GM20000 (cell line): ENCODE measurements around the gene CMTM3.
A peak's percentile ranks its signal among the peaks of the same experiment; 100 is the strongest.
"Not testable (repeated sequence)": the region's sequence is repeated elsewhere in the genome, so short reads cannot be mapped to it uniquely, and the experiment has no call there.

Experiments used
- DNase-seq: peaks from one replicate; pipeline ENCODE4 v3.0.0; 2012; ENCODE audit warnings: low spot score
- CTCF ChIP-seq: IDR thresholded peaks from 2 replicates; pipeline ENCODE4 v1.5.1; 2012; ENCODE audit warnings: mild to moderate bottlenecking, control low read depth; ENCODE audit errors: extremely low read depth, missing control alignments

Gene CMTM3

GRCh38 chr16:66656547-66656946 lies 52.0 kb downstream of the CMTM3 start:
- no peak for TF ChIP-seq CTCF
- no peak for DNase-seq

GRCh38 chr16:66658143-66658859 lies 53.8 kb downstream of the CMTM3 start:
- no peak for TF ChIP-seq CTCF
- DNase-seq, result no peak

GRCh38 chr16:66658860-66659190 lies 54.3 kb downstream of the CMTM3 start:
- DNase-seq, result no peak
- TF ChIP-seq CTCF, result no peak

GRCh38 chr16:66660422-66661209 lies 56.1 kb downstream of the CMTM3 start:
- no peak for TF ChIP-seq CTCF
- DNase-seq, result no peak

DNA sequence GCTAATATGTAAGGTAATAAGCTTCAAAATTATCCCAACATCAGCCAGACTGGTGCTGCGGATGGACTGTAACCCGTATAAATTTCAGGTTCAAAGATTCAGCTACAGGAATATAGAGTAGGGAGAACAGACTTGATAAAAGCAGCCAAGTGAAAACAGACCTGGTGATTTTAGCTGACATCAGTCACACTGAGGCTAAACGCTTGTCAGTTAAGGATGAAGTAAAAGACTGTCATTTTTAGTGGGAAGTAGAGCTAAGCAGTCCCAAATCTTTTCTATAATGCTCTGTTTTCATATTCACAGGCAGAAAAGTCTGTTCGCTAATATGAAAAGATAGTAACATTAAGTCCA lies 56.7 kb downstream of the CMTM3 start:
- no peak for DNase-seq
- TF ChIP-seq CTCF, result no peak

DNA sequence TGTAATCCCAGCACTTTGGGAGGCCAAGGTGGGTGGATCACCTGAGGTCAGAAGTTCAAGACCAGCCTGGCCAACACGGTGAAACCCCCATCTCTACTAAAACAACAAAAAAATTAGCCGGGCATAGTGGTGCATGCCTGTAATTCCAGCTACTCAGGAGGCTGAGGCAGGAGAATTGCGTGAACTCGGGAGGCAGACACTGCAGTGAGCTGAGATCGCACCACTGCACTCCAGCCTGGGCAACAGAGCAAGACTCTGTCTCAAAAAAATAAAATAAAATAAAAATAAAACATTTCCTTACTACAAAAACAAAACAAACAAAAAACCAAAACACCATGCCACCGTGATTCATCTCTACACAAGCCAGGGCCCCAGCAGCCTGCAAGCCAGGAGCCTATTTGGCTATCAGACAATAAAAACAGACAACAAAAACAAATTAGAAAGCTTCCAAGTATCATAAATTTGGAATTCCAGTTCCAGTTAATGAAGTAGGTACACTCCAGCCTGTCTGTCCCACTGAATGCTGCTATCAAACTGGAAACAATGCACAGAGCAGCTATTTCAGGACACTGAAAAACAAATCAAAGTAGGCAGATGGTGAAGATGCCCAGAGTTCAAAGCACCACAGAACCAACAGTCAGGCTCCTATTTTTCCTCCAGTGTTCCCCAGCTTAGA lies 57.3 kb downstream of the CMTM3 start:
- not testable (repeated sequence) for DNase-seq

GRCh38 chr16:66662445-66663194 lies 58.1 kb downstream of the CMTM3 start:
- peak; percentile 21 for TF ChIP-seq CTCF
- peak; percentile 22 for DNase-seq
